ENCODE results near the gene PIK3IP1.
"Not testable (repeated sequence)": the region's sequence is repeated elsewhere in the genome, so short reads cannot be mapped to it uniquely, and the experiment has no call there.

DNA sequence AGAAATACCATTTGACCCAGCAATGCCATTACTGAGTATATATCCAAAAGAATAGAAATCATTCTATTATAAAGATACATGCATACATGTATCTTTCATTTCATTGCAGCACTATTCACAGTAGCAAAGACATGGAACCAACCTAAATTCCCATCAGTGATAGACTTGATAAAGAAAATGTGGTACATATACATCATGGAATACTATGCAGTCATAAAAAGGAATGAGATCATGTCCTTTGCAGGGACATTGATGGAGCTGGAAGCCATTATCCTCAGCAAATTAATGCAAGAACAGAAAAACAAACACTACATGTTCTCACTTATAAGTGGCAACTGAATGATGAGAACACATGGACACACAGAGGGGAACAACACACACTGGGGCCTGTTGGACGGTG, 21.9 kb upstream of the PIK3IP1 start:
- TF ChIP-seq, protein P1, sequence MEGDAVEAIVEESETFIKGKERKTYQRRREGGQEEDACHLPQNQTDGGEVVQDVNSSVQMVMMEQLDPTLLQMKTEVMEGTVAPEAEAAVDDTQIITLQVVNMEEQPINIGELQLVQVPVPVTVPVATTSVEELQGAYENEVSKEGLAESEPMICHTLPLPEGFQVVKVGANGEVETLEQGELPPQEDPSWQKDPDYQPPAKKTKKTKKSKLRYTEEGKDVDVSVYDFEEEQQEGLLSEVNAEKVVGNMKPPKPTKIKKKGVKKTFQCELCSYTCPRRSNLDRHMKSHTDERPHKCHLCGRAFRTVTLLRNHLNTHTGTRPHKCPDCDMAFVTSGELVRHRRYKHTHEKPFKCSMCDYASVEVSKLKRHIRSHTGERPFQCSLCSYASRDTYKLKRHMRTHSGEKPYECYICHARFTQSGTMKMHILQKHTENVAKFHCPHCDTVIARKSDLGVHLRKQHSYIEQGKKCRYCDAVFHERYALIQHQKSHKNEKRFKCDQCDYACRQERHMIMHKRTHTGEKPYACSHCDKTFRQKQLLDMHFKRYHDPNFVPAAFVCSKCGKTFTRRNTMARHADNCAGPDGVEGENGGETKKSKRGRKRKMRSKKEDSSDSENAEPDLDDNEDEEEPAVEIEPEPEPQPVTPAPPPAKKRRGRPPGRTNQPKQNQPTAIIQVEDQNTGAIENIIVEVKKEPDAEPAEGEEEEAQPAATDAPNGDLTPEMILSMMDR (IDR thresholded peaks at IDR 0.05), result not testable (repeated sequence)
- TF ChIP-seq ZFX (IDR thresholded peaks at IDR 0.05; ENCODE audit: borderline replicate concordance), result not testable (repeated sequence)

Data from 22Rv1 (cell line).